CD4-positive, alpha-beta T cell (primary cell): ENCODE results near the gene RPS18. TPM values are rescaled to one million over a fixed set of nuclear protein-coding genes. Genes with fewer than 3 reads are reported as not detected.

Source experiments
- ATAC-seq: fragments of 200-7000 bp; cut with Tn5 transposase; one replicate; pipeline ENCODE4 v1.10.0; 2022; ENCODE audit warnings: mild to moderate bottlenecking; ENCODE audit not compliant: poor library complexity
- CTCF ChIA-PET: fragments of 350-600 bp; sonication (Branson Sonifier 250); formaldehyde crosslinking; loops from one replicate; lab custom pipeline; 2021; ENCODE audit warnings: antibody characterized with exemption, inconsistent platforms; lab: Charles Lee
- POLR2A ChIA-PET: fragments of 350-600 bp; sonication (Branson Sonifier 250); formaldehyde crosslinking; loops from one replicate; lab custom pipeline; 2021; ENCODE audit warnings: antibody characterized with exemption, inconsistent platforms; lab: Charles Lee
- DNase-seq, 14 experiments: peaks; one replicate each; pipeline ENCODE4 v3.0.0-alpha.2; 2013 to 2020; ENCODE audit warnings: mixed read lengths in 2 of 14
- H3K27ac ChIP-seq, 2 donors: one replicate each; pipeline versions ENCODE4 v1.5.1 to v1.7.0; 2013; ENCODE audit warnings: low read length in 2 of 2, low read depth in 1 of 2, mild to moderate bottlenecking in 1 of 2
- H3K27me3 ChIP-seq, 2 experiments: 1 replicate in 1 of 2; 2 replicates in 1 of 2; pipeline versions ENCODE4 v1.6.1 to v1.7.0; 2013; ENCODE audit warnings: low read length in 2 of 2, control low read depth in 1 of 2, mild to moderate bottlenecking in 1 of 2, moderate library complexity in 1 of 2; ENCODE audit not compliant: insufficient read depth in 2 of 2, control insufficient read depth in 1 of 2
- H3K36me3 ChIP-seq: one replicate; pipeline ENCODE4 v1.6.1; 2013; ENCODE audit warnings: low read length, control low read depth; ENCODE audit not compliant: insufficient read depth
- H3K4me1 ChIP-seq: one replicate; pipeline ENCODE4 v1.6.1; 2013; ENCODE audit warnings: low read length, control low read depth; ENCODE audit not compliant: insufficient read depth
- H3K4me3 ChIP-seq: one replicate; pipeline ENCODE4 v1.5.1; 2013; ENCODE audit warnings: mild to moderate bottlenecking, low read length, moderate library complexity
- H3K9me3 ChIP-seq, 2 experiments: 1 replicate in 1 of 2; 2 replicates in 1 of 2; pipeline versions ENCODE4 v1.6.1 to v1.7.0; 2013; ENCODE audit warnings: low read length in 2 of 2, mild to moderate bottlenecking in 2 of 2, control low read depth in 1 of 2, moderate library complexity in 1 of 2; ENCODE audit not compliant: control insufficient read depth in 1 of 2, insufficient read depth in 1 of 2
- H3K27ac Mint-ChIP-seq: one replicate; pipeline ENCODE4 v1.8.0; 2020; ENCODE audit warnings: mixed read lengths
- H3K27me3 Mint-ChIP-seq: one replicate; pipeline ENCODE4 v1.8.0; 2021; ENCODE audit warnings: mixed read lengths
- H3K36me3 Mint-ChIP-seq: one replicate; pipeline ENCODE4 v1.8.0; 2021; ENCODE audit warnings: low read depth, mixed read lengths
- H3K4me1 Mint-ChIP-seq: one replicate; pipeline ENCODE4 v1.8.0; 2021; ENCODE audit warnings: low read depth, mixed read lengths
- H3K4me3 Mint-ChIP-seq: one replicate; pipeline ENCODE4 v1.8.0; 2020; ENCODE audit warnings: mild to moderate bottlenecking, mixed read lengths
- H3K9me3 Mint-ChIP-seq: one replicate; pipeline ENCODE4 v1.8.0; 2020; ENCODE audit warnings: mixed read lengths
- intact Hi-C, 2 experiments: fragments of 100-400 bp; cut with DNase I in 1 of 2; cut with micrococcal nuclease in 1 of 2; formaldehyde crosslinking; loops; one replicate each; pipeline versions ENCODE4 v1.15.1 to v1.9.0; 2023 to 2025; cut with DNase I, micrococcal nuclease
- total RNA-seq, 174 experiments: library from RNA in 2 of 174; stranded (reverse) in 2 of 174; gene quantifications; one replicate each; pipeline ENCODE4 v1.2.3 and lab custom pipeline; 2021 to 2026
- TF ChIP-seq, protein P1 (sequence below): fragments of 200-600 bp; IDR thresholded peaks from one replicate; pipeline ENCODE4 v1.8.0; 2022; ENCODE audit warnings: antibody characterized with exemption, mild to moderate bottlenecking

The RPS18 gene
- total RNA-seq, 2 experiments from 2014 or later = 5,159 to 5,309 TPM

DNA sequence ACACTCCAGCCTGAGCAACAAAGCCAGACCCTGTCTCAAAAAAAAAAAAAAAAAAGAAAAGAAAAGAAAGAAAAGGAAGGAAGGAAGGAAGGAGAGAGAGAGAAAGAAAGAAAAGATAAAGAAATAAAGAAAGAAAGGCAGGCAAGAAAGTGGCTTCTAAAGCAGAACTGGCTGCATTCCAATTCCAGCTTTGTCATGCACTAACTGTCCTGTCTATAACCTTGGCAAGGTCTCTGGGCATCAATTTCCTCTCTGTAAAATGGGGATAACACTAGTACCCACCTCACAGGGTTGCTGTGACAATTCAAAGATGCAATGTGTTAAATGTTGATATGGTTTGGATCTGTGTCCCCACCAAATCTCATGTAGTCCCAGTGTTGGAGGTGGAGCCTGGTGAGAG lies 35.5 kb upstream of the RPS18 start:
- Mint-ChIP-seq H3K27ac (no peak overlapping the region), H3K4me3 (no peak overlapping the region), H3K27me3 (peaks cover 41% of the 10 kb centered on the region), H3K9me3 (no peaks in the 10 kb centered on the region), H3K4me1 (peaks cover 5% of the 10 kb centered on the region), H3K36me3 (no peaks in the 10 kb centered on the region)
- ChIA-PET POLR2A (no interaction called here), CTCF (interaction anchor here (0.6 to 0.7 kb wide), 2 partner anchors 442 to 971 kb away, joined by 3 read pairs; no protein-coding TSS in a partner anchor)
- Histone ChIP-seq H3K27ac (no peak overlapping the region), H3K36me3 (no peaks in the 10 kb centered on the region), H3K27me3 (peaks cover 11% of the 10 kb centered on the region in 2 experiments), H3K4me1 (no peaks in the 10 kb centered on the region), H3K4me3 (no peak overlapping the region), H3K9me3 (no peaks in the 10 kb centered on the region)
- intact Hi-C loops = no loop called here
- TF ChIP-seq, protein P1, sequence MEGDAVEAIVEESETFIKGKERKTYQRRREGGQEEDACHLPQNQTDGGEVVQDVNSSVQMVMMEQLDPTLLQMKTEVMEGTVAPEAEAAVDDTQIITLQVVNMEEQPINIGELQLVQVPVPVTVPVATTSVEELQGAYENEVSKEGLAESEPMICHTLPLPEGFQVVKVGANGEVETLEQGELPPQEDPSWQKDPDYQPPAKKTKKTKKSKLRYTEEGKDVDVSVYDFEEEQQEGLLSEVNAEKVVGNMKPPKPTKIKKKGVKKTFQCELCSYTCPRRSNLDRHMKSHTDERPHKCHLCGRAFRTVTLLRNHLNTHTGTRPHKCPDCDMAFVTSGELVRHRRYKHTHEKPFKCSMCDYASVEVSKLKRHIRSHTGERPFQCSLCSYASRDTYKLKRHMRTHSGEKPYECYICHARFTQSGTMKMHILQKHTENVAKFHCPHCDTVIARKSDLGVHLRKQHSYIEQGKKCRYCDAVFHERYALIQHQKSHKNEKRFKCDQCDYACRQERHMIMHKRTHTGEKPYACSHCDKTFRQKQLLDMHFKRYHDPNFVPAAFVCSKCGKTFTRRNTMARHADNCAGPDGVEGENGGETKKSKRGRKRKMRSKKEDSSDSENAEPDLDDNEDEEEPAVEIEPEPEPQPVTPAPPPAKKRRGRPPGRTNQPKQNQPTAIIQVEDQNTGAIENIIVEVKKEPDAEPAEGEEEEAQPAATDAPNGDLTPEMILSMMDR = no peak
- ATAC-seq (no peak), DNase-seq (no peak)

DNA sequence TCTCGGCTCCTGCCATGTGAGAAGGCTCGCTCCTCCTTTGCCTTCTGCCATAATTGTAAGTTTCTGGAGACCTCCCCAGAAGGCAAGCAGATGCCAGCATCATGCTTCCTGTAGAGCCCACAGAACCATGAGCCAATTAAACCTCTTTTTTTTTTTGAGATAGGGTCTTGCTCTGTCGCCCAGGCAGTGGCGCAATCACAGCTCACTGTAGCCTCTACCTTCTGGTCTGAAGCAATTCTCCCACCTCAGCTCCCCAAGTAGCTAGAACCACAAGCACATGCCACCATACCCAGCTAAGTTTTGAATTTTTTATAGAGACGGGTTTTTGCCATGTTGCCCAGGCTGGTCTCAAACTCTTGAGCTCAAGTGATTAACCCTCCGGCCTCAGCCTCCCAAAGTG lies 35.0 kb upstream of the RPS18 start:
- CTCF ChIA-PET = interaction anchor here (0.7 kb wide), 1 partner anchor 971 kb away, joined by 3 read pairs; no protein-coding TSS in a partner anchor
- peaks cover 36% of the 10 kb centered on the region for H3K27me3 Mint-ChIP-seq

DNA sequence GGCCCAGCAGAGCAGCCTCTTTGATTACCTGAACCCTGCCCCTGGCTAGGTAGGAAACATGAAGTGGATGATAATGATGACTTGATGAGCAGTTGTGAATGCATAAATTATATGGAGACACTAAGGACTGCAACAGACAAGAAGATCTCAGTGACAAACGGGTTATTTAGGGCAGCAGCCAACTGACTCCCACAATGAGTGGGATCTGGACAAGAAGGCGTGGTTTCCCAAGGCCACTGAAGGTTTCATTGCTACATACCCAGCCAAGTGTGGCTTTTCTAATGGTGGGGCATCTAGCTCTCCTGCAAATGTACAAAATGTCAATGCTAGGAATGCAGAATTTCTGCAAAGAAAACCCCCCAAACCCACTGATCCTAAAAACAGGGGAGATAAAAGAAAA lies 34.1 kb upstream of the RPS18 start:
- no peak for ATAC-seq
- ChIA-PET CTCF (no interaction called here), POLR2A (interaction anchor here (1.1 kb wide), 1 partner anchor 11 kb away, joined by 3 read pairs; no protein-coding TSS in a partner anchor)
- Histone ChIP-seq H3K9me3 (no peaks in the 10 kb centered on the region), H3K27ac (no peak overlapping the region), H3K36me3 (no peaks in the 10 kb centered on the region), H3K4me3 (no peak overlapping the region), H3K4me1 (no peaks in the 10 kb centered on the region), H3K27me3 (peaks cover 6 to 9% of the 10 kb centered on the region in 2 experiments)
- peaks cover 12% of the 10 kb centered on the region for H3K4me1 Mint-ChIP-seq
- H3K27ac Mint-ChIP-seq = no peak overlapping the region
- no peak for DNase-seq
- no peaks in the 10 kb centered on the region for H3K9me3 Mint-ChIP-seq
- H3K27me3 Mint-ChIP-seq = peaks cover 31% of the 10 kb centered on the region
- H3K36me3 Mint-ChIP-seq = no peaks in the 10 kb centered on the region
- H3K4me3 Mint-ChIP-seq = no peak overlapping the region
- intact Hi-C loops = no loop called here
- TF ChIP-seq, protein P1 = no peak

More for the DNA sequence above, 35.0 kb upstream of the RPS18 start:
- Mint-ChIP-seq H3K4me3 (no peak overlapping the region), H3K36me3 (no peaks in the 10 kb centered on the region), H3K27ac (no peak overlapping the region), H3K4me1 (peaks cover 8% of the 10 kb centered on the region), H3K9me3 (no peaks in the 10 kb centered on the region)
- no peaks in the 10 kb centered on the region for H3K4me1 ChIP-seq
- ATAC-seq (no peak), DNase-seq (no peak)
- no peaks in the 10 kb centered on the region for H3K9me3 ChIP-seq
- H3K4me3 ChIP-seq = no peak overlapping the region
- peaks cover 11% of the 10 kb centered on the region in 2 experiments for H3K27me3 ChIP-seq
- no peak overlapping the region for H3K27ac ChIP-seq
- intact Hi-C loops = no loop called here
- H3K36me3 ChIP-seq = no peaks in the 10 kb centered on the region
- TF ChIP-seq, protein P1 = no peak
- POLR2A ChIA-PET = no interaction called here
